Transverse colon (tissue), 4 donors: ENCODE measurements around the gene SYNE2. TPM values are rescaled to one million over a fixed set of nuclear protein-coding genes. Genes with fewer than 3 reads are reported as not detected.

Experiments
- DNase-seq: peaks from one replicate; pipeline ENCODE4 v3.0.0-alpha.2; 2019
- H3K27ac ChIP-seq, 4 donors: fragments of 200-600 bp; sonication (generic); 2 replicates each; pipeline ENCODE4 v1.5.1; 2016 to 2018; ENCODE audit warnings: inconsistent platforms in 4 of 4
- H3K27me3 ChIP-seq: fragments of 200-600 bp; sonication (generic); 2 replicates; pipeline ENCODE4 v1.5.1; 2017; ENCODE audit warnings: inconsistent platforms
- H3K36me3 ChIP-seq, 4 donors: fragments of 200-600 bp; sonication (generic); 2 replicates each; pipeline ENCODE4 v1.5.1; 2017 to 2019; ENCODE audit warnings: inconsistent platforms in 4 of 4
- H3K4me1 ChIP-seq, 4 donors: fragments of 200-600 bp; sonication (generic); 2 replicates each; pipeline ENCODE4 v1.5.1; 2017 to 2020; ENCODE audit warnings: inconsistent platforms in 4 of 4
- H3K4me3 ChIP-seq, 4 donors: fragments of 200-600 bp; sonication (generic); 1 replicate in 1 of 4; 2 replicates in 3 of 4; pipeline versions ENCODE4 v1.5.1 to v1.6.1; 2017 to 2019; ENCODE audit warnings: inconsistent platforms in 4 of 4
- H3K9me3 ChIP-seq, 2 donors: fragments of 200-600 bp; sonication (generic); 2 replicates each; pipeline ENCODE4 v1.5.1; 2017 to 2019; ENCODE audit warnings: inconsistent platforms in 2 of 2
- EP300 ChIP-seq: sonication (generic); formaldehyde crosslinking; IDR thresholded peaks from one replicate; pipeline ENCODE4 v1.6.1; 2017; ENCODE audit warnings: antibody characterized with exemption, low read depth
- POLR2A ChIP-seq: fragments of 450-650 bp; IDR thresholded peaks from one replicate; pipeline ENCODE4 v1.6.1; 2016; ENCODE audit warnings: antibody characterized with exemption, mild to moderate bottlenecking, moderate library complexity
- POLR2AphosphoS5 ChIP-seq, 3 donors: sonication (generic); formaldehyde crosslinking; IDR thresholded peaks; one replicate each; pipeline ENCODE4 v1.6.1; 2016; ENCODE audit warnings: antibody characterized with exemption in 3 of 3
- WGBS, 2 donors: methylation state at CpG; one replicate each; pipeline ENCODE4 v1.1.5; 2018; ENCODE audit warnings: low coverage in 1 of 2; 5-methylcytosine and 5-hydroxymethylcytosine counted together
- in situ Hi-C, 4 donors: fragments of 200-750 bp; cut with MboI; loops; one replicate each; pipeline versions ENCODE4 v1.15.0 to v1.15.1; 2017; ENCODE audit warnings: low sequenced_read_pairs in 3 of 4, low pct_ligation_motif_present in 1 of 4, low pct_unique_long_range_greater_than_20kb in 1 of 4
- intact Hi-C: fragments of 100-400 bp; cut with DNase I; formaldehyde crosslinking; loops from one replicate; pipeline ENCODE4 v1.15.1; 2023; ENCODE audit warnings: low total_unique reads
- total RNA-seq, 4 donors: library from RNA; depleted of rRNA; stranded (reverse); fragments of >200 nt; gene quantifications; one replicate each; pipeline ENCODE4 v1.1.0, GENCODE V29; 2016
- TF ChIP-seq, protein P1 (sequence below), 5 experiments: fragments of 200-600 bp in 3 of 5; fragments of 450-650 bp in 2 of 5; sonication (generic) in 3 of 5; IDR thresholded peaks; 1 replicate in 2 of 5; 2 replicates in 3 of 5; pipeline ENCODE4 v1.5.1; 2016 to 2017; ENCODE audit warnings: antibody characterized with exemption in 5 of 5, inconsistent platforms in 3 of 5, mild to moderate bottlenecking in 2 of 5, moderate library complexity in 1 of 5

The SYNE2 gene
- total RNA-seq, 4 donors from 2014 or later: 242 to 491 (median 304) TPM

DNA sequence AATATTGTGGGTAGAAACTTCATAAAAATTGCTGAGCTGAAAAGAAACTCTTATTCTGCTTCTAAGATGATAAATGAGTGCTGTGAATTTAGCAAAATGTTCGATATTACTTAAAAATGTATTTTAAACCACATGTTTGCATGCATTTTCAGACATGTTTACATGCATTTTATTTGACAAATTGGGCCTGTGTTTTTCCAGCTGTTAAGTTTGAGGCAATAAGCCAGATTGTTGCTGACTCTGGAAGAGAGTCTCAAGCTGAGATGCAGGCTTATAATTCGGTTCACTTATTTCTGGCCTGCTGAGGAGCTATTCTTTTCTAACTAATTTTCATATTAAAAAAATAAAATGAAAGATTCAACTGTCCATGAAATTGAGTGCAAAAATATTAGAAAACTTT, 110.1 kb downstream of the SYNE2 start:
- H3K9me3 ChIP-seq: no peaks in the 10 kb centered on the region
- peaks cover 0 to 5% (median 0%) of the 10 kb centered on the region in 4 donors for H3K36me3 ChIP-seq
- TF ChIP-seq POLR2AphosphoS5 (IDR thresholded peaks at IDR 0.05) (no peak), POLR2A (no peak), EP300 (no peak)
- TF ChIP-seq, protein P1, sequence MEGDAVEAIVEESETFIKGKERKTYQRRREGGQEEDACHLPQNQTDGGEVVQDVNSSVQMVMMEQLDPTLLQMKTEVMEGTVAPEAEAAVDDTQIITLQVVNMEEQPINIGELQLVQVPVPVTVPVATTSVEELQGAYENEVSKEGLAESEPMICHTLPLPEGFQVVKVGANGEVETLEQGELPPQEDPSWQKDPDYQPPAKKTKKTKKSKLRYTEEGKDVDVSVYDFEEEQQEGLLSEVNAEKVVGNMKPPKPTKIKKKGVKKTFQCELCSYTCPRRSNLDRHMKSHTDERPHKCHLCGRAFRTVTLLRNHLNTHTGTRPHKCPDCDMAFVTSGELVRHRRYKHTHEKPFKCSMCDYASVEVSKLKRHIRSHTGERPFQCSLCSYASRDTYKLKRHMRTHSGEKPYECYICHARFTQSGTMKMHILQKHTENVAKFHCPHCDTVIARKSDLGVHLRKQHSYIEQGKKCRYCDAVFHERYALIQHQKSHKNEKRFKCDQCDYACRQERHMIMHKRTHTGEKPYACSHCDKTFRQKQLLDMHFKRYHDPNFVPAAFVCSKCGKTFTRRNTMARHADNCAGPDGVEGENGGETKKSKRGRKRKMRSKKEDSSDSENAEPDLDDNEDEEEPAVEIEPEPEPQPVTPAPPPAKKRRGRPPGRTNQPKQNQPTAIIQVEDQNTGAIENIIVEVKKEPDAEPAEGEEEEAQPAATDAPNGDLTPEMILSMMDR (IDR thresholded peaks at IDR 0.05): no peak
- peaks cover 0 to 17% (median 12%) of the 10 kb centered on the region in 4 donors for H3K4me1 ChIP-seq
- WGBS, 2 donors: 53 to 74% methylated on average over 2 of the region's 2 CpGs
- no peak for DNase-seq
- intact Hi-C loops (no loop called here), in situ Hi-C loops (no loop called here)
- H3K4me3 ChIP-seq: no peak overlapping the region
- no peak overlapping the region for H3K27ac ChIP-seq
- no peaks in the 10 kb centered on the region for H3K27me3 ChIP-seq

DNA sequence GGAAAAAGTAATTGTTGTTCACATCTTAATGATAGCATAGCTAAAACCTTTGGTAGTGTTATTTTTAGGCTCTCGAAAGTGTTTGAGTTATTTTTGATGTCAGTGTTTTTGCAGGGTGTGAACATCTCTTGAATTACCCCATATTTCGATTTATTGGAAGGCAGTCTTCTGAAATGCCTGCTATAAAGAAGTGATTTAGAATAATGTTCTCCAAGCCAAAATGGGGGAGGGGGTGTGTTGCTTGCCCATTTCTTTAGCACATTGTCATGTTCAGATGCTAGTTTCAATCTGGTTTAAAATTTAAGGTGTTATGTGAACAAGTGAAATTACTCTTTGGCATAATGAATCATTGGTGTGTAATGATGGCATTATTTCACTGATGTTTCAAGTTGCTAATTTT, 110.6 kb downstream of the SYNE2 start:
- Histone ChIP-seq H3K9me3 (no peaks in the 10 kb centered on the region), H3K27ac (no peak overlapping the region), H3K4me1 (peaks cover 0 to 17% (median 12%) of the 10 kb centered on the region in 4 donors), H3K4me3 (no peak overlapping the region), H3K27me3 (no peaks in the 10 kb centered on the region), H3K36me3 (peaks cover 0 to 6% (median 0%) of the 10 kb centered on the region in 4 donors)
- TF ChIP-seq POLR2AphosphoS5 (IDR thresholded peaks at IDR 0.05): no peak
- no peak for TF ChIP-seq POLR2A
- no peak for TF ChIP-seq EP300
- TF ChIP-seq, protein P1 (IDR thresholded peaks at IDR 0.05): no peak
- intact Hi-C loops (no loop called here), in situ Hi-C loops (no loop called here)
- DNase-seq: no peak
- WGBS, 2 donors: 46 to 65% methylated on average over 2 of the region's 2 CpGs

DNA sequence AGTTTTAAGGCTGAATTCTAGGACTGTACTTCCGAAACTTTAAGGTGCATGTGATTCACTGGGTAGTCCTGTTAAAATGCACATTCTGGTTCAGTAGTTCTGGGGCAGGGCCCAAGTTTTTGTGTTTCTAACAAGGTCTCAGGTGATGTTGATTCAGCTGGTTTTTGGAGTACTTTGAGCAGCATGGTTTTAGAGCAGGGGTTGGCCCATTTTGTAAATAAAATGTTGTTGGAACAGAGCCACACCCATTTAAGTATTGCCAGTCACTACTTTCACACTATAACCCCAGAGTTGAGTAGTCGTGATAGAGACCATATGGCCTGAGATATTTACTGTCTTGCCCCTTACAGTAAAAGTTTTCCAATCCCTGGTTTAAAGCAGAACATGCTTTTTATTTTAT, 111.3 kb downstream of the SYNE2 start:
- DNase-seq: no peak

DNA sequence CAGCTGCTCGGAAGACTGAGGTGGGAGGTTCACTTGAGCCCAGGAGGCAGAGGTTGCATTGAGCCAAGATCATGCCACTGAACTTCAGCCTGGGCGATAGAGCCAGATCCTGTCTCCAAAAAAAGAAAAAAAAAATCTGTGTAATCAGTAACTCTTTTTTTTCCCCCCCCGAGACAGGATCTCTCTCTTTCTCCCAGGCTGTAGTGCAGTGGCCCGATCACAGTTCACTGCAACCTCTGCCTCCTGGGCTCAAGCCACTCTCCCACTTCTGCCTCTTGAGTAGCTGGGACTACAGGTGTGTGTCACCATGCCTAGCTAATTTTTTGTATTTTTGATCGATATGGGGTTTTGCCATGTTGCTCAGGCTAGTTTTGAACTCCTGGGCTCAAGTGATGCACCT, 113.6 kb downstream of the SYNE2 start:
- Histone ChIP-seq H3K27ac (no peak overlapping the region), H3K9me3 (no peaks in the 10 kb centered on the region), H3K36me3 (peaks cover 0 to 6% (median 0%) of the 10 kb centered on the region in 4 donors), H3K4me1 (peaks cover 0 to 17% (median 12%) of the 10 kb centered on the region in 4 donors), H3K27me3 (no peaks in the 10 kb centered on the region), H3K4me3 (no peak overlapping the region)
- intact Hi-C loops: no loop called here
- TF ChIP-seq, protein P1 (IDR thresholded peaks at IDR 0.05): no peak
- TF ChIP-seq POLR2AphosphoS5 (IDR thresholded peaks at IDR 0.05) (no peak), EP300 (no peak), POLR2A (no peak)
- no peak for DNase-seq
- WGBS, 2 donors: 83 to 93% methylated on average over 3 to 5 of the region's 5 CpGs
- in situ Hi-C loops: no loop called here

More for the DNA sequence above, 111.3 kb downstream of the SYNE2 start:
- in situ Hi-C loops (no loop called here), intact Hi-C loops (no loop called here)
- H3K27ac ChIP-seq: no peak overlapping the region
- TF ChIP-seq EP300 (no peak), POLR2AphosphoS5 (IDR thresholded peaks at IDR 0.05) (no peak), POLR2A (no peak)
- TF ChIP-seq, protein P1 (IDR thresholded peaks at IDR 0.05): no peak
- no peaks in the 10 kb centered on the region for H3K9me3 ChIP-seq
- 43 to 67% methylated on average over 2 of the region's 2 CpGs for WGBS, 2 donors
- H3K36me3 ChIP-seq: peaks cover 0 to 6% (median 0%) of the 10 kb centered on the region in 4 donors
- H3K27me3 ChIP-seq: no peaks in the 10 kb centered on the region
- H3K4me3 ChIP-seq: no peak overlapping the region
- H3K4me1 ChIP-seq: peaks cover 0 to 17% (median 12%) of the 10 kb centered on the region in 4 donors
